WI38 (cell line): Measurements from ENCODE around the gene LZIC.

Source experiments
- H3K4me3 ChIP-seq: 2 replicates; pipeline ENCODE4 v1.5.1; 2011; ENCODE audit warnings: low read depth, mild to moderate bottlenecking, control low read depth, low read length
- CTCF ChIP-seq: IDR thresholded peaks from 2 replicates; pipeline ENCODE4 v1.5.1; 2012; ENCODE audit warnings: low read depth, mild to moderate bottlenecking, control low read depth, low read length

Gene LZIC

GRCh38 chr1:9960706-9961562 is 17.7 kb upstream of the LZIC start:
- no peak for TF ChIP-seq CTCF
- H3K4me3 ChIP-seq = no peak overlapping the region

- no peak overlapping the region for H3K4me3 ChIP-seq
- no peak for TF ChIP-seq CTCF
These were observed 16.8 kb upstream of the LZIC start for GRCh38 chr1:9960011-9960410.

- no peak for TF ChIP-seq CTCF
- no peak overlapping the region for H3K4me3 ChIP-seq
These were observed 14.5 kb upstream of the LZIC start for GRCh38 chr1:9957726-9958125.

GRCh38 chr1:9946315-9946714 is 3.1 kb upstream of the LZIC start:
- no peak for TF ChIP-seq CTCF
- no peak overlapping the region for H3K4me3 ChIP-seq

GRCh38 chr1:9942399-9942938 is 722 bp downstream of the LZIC start:
- TF ChIP-seq CTCF = peak; percentile 32; the same call in 1 of the 2 replicates
- H3K4me3 ChIP-seq = peak overlapping the region; percentile 81

GRCh38 chr1:9929431-9930385 is 13.5 kb downstream of the LZIC start:
- no peak overlapping the region for H3K4me3 ChIP-seq

More at GRCh38 chr1:9929431-9930385, 13.5 kb downstream of the LZIC start:
- TF ChIP-seq CTCF = no peak
